ENCODE results near the gene MUC5B.
"Not testable (repeated sequence)": the region's sequence is repeated elsewhere in the genome, so short reads cannot be mapped to it uniquely, and the experiment has no call there.

Gene MUC5B

DNA sequence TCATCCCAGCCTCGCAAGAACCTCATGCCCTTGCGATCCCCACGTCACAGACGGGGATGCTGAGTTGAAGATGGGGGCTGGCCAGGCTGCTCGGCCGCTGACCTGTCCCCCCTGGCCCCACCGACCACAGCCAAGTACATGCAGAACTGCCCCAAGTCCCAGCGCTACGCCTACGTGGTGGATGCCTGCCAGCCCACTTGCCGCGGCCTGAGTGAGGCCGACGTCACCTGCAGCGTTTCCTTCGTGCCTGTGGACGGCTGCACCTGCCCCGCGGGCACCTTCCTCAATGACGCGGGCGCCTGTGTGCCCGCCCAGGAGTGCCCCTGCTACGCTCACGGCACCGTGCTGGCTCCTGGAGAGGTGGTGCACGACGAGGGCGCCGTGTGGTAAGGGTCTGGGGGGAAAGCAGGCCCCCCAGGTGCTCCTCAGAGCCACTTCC is 10.0 kb downstream of the MUC5B start:
- DNase-seq (ENCODE audit: low read depth), result no peak

- no peak for DNase-seq (ENCODE audit: low read depth)
These were observed 10.6 kb downstream of the MUC5B start for GRCh38 chr11:1233351-1234053.

- DNase-seq (ENCODE audit: low read depth), result no peak
These were observed 11.3 kb downstream of the MUC5B start for GRCh38 chr11:1234054-1234720.

GRCh38 chr11:1234771-1235305 is 12.0 kb downstream of the MUC5B start:
- DNase-seq (ENCODE audit: low read depth), result no peak

- no peak for DNase-seq (ENCODE audit: low read depth)
These were observed 12.5 kb downstream of the MUC5B start for GRCh38 chr11:1235306-1235900.

GRCh38 chr11:1235901-1236315 is 13.0 kb downstream of the MUC5B start:
- no peak for DNase-seq (ENCODE audit: low read depth)

- no peak for DNase-seq (ENCODE audit: low read depth)
These were observed 13.7 kb downstream of the MUC5B start for GRCh38 chr11:1236316-1237127.

DNA sequence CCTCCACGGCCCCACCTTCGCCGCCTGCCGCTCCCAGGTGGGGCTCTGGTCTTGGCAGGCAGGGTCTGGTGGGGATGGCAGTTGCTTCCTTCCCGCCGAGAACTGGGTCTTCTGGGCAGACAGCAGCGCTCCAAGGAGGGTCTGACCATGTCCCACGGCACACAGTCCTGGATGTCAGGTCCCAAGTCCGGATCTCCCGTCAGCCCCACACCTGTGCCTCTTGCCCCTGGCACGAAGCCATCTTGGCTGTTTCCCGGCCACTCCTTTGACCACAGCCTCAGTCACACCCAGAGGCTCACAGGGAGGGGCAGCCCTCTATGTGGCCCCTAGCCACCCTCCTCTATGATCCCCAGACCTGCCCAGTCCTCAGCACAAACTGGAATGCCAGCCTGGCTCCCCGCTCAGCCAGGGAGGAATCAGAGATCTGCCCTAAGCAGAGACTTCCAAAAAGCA is 14.3 kb downstream of the MUC5B start:
- no peak for DNase-seq (ENCODE audit: low read depth)

- DNase-seq (ENCODE audit: low read depth), result no peak
These were observed 15.0 kb downstream of the MUC5B start for GRCh38 chr11:1237851-1238250.

- no peak for DNase-seq (ENCODE audit: low read depth)
These were observed 16.1 kb downstream of the MUC5B start for GRCh38 chr11:1238767-1239595.

DNA sequence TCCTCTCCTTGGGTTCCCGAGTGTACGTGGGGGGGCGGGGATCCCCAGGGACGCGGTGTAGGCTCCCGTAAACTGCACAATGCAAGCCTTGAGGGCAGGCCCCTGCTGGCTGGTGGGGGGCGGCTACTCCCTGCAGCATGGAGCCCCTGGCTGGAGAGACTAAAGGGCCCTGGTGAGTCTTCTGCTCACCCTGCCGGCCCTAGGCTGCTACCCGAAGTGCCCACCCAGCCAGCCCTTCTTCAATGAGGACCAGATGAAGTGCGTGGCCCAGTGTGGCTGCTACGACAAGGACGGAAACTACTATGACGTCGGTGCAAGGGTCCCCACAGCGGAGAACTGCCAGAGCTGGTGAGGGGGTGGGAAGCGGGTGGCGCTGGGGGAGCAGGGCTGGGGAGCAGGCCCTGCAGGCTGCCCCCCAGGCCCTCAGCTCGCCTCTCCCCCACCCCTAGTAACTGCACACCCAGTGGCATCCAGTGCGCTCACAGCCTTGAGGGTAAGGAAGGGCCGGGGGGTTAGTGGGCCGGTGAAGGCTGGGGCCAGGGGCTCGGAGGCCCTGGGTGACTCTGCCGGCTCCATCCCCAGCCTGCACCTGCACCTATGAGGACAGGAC is 16.8 kb downstream of the MUC5B start:
- no peak for DNase-seq (ENCODE audit: low read depth)

DNA sequence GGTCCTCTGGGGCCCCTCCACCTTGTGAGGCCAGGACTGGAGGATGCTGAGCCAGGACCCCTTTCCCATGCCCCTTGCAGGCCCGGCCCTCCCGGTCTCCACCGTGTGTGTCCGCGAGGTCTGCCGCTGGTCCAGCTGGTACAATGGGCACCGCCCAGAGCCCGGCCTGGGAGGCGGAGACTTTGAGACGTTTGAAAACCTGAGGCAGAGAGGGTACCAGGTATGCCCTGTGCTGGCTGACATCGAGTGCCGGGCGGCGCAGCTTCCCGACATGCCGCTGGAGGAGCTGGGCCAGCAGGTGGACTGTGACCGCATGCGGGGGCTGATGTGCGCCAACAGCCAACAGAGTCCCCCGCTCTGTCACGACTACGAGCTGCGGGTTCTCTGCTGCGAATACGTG is 17.9 kb downstream of the MUC5B start:
- DNase-seq (ENCODE audit: low read depth), result no peak

- no peak for DNase-seq (ENCODE audit: low read depth)
These were observed 18.8 kb downstream of the MUC5B start for GRCh38 chr11:1241706-1242105.

- no peak for DNase-seq (ENCODE audit: low read depth)
These were observed 19.4 kb downstream of the MUC5B start for GRCh38 chr11:1242289-1242688.

DNA sequence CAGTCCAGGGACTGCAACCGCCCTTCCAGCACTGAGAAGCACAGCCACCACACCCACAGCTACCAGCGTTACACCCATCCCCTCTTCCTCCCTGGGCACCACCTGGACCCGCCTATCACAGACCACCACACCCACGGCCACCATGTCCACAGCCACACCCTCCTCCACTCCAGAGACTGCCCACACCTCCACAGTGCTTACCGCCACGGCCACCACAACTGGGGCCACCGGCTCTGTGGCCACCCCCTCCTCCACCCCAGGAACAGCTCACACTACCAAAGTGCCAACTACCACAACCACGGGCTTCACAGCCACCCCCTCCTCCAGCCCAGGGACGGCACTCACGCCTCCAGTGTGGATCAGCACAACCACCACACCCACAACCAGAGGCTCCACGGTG is 19.9 kb downstream of the MUC5B start:
- not testable (repeated sequence) for DNase-seq (ENCODE audit: low read depth)

- not testable (repeated sequence) for DNase-seq (ENCODE audit: low read depth)
These were observed 20.7 kb downstream of the MUC5B start for GRCh38 chr11:1243521-1243920.

GRCh38 chr11:1244557-1244956 is 21.7 kb downstream of the MUC5B start:
- DNase-seq (ENCODE audit: low read depth), result not testable (repeated sequence)

DNA sequence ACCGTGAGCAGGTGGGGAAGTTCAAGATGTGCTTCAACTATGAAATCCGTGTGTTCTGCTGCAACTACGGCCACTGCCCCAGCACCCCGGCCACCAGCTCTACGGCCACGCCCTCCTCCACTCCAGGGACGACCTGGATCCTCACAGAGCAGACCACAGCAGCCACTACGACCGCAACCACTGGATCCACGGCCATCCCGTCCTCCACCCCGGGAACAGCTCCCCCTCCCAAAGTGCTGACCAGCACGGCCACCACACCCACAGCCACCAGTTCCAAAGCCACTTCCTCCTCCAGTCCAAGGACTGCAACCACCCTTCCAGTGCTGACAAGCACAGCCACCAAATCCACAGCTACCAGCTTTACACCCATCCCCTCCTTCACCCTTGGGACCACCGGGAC is 22.9 kb downstream of the MUC5B start:
- not testable (repeated sequence) for DNase-seq (ENCODE audit: low read depth)

DNA sequence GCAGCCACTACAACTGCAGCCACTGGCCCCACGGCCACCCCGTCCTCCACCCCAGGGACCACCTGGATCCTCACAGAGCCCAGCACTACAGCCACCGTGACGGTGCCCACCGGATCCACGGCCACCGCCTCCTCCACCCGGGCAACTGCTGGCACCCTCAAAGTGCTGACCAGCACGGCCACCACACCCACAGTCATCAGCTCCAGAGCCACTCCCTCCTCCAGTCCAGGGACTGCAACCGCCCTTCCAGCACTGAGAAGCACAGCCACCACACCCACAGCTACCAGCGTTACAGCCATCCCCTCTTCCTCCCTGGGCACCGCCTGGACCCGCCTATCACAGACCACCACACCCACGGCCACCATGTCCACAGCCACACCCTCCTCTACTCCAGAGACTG is 23.4 kb downstream of the MUC5B start:
- not testable (repeated sequence) for DNase-seq (ENCODE audit: low read depth)

DNA sequence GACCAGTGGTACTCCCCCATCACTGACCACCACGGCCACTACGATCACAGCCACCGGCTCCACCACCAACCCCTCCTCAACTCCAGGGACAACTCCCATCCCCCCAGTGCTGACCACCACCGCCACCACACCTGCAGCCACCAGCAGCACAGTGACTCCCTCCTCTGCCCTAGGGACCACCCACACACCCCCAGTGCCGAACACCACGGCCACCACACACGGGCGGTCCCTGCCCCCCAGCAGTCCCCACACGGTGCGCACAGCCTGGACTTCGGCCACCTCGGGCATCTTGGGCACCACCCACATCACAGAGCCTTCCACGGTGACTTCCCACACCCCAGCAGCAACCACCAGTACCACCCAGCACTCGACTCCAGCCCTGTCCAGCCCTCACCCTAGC is 24.2 kb downstream of the MUC5B start:
- not testable (repeated sequence) for DNase-seq (ENCODE audit: low read depth)

GRCh38 chr11:1248951-1249350 is 26.1 kb downstream of the MUC5B start:
- DNase-seq (ENCODE audit: low read depth), result not testable (repeated sequence)
